Hematopoietic multipotent progenitor cell treated with erythropoietin and hydrocortisone succinate and interleukin-3 and kit ligand, for 8 days (in vitro differentiated cells): ENCODE results near the gene FASTK.

Experiments
- DNase-seq: peaks from one replicate; pipeline ENCODE4 v3.0.0-alpha.2; 2015

FASTK gene

DNA sequence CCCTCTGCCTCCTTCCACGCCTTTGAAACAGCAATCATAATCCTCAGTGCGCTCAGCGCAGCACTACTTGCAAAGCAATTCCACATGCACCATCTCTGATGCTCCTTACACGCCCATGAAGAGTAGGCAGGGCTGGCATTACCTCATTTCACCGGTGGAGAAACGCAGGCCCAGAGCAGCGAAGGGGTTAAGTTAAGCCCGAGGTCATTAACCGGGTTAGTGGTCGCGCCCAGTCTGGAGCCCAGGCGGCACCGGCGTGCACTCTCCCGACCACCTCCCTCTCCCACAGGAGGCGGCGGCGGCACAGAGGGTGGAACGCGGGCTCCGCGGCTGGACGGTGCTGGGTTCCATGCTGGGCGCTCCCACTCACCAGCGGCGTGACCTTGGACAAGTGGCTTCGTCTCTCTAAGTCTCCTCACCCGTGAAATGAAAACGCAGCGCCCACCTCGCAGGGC, 515 bp downstream of the FASTK start:
- DNase-seq = peak; percentile 45

DNA sequence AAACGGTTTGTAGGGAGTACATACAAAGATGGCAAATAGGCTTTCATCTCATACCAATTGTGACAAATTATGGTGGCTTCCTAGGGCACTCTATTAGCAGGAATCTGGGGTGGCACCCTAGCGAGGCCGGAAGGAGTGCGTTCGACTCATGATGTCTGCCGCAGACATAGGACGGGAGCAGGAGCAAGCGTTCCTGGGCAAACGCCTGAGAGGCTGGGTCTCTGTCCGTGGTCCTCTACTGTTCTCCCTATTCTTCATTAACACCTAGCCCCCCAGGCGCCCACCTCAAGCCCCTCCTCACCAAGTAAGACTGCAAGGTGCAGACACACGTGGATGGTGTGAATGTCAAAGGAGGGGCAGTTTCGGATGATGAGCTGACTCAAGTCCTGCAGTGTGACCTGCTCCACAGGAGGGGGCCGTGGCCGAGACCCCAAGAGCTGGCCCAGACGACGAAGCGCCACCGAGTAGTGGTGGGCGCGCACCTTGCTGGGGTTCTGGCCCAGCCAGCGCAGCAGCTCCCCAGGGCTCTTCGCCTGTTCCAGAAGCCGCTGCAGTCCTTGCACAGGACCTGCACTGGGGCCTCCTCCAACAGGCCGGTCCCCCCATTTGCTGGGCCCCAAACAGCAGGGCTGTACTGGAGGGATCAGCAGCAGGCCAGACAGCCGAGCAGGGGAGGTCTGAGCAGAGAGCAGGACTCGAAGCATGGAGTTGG, 1.3 kb downstream of the FASTK start:
- no peak for DNase-seq

DNA sequence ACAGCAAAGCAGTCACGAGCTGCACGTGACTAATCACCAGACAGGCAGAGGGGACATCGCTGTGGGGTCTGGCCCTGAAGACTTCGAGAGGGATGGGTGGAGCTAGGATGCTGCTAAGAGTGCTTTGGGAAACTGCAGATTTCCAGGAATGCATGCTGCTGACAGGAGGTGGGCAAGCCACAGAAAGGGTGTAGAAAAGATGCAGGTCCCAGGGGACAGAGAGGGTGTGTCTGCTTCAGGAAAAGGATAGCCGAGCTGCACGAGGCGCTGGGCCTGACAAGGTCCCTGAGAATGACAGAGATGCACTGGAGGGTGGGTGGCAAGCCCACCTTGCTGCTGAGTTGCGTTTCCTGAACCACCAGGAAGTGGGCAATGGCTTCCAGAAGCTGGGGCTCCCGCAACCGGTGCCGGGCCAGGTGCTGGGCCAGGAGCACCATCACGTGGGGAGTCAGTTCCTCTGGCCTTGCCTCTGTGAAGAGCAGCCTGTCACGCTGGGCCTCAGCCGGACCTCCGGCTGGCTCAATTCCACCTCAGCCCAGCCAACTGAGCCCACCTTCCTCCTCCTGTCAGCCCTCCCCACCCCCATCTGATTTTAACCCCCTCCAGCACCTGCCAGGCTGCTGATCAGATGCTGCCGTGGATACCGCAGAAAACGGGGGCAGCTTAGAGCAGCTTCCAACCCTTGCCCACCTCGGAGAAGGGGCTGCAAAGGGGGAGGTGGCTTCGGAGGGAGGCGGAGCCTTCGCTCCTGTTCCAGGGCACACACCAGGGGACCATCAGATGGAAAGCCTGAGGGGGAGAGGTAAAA, 2.2 kb downstream of the FASTK start:
- DNase-seq = no peak

DNA sequence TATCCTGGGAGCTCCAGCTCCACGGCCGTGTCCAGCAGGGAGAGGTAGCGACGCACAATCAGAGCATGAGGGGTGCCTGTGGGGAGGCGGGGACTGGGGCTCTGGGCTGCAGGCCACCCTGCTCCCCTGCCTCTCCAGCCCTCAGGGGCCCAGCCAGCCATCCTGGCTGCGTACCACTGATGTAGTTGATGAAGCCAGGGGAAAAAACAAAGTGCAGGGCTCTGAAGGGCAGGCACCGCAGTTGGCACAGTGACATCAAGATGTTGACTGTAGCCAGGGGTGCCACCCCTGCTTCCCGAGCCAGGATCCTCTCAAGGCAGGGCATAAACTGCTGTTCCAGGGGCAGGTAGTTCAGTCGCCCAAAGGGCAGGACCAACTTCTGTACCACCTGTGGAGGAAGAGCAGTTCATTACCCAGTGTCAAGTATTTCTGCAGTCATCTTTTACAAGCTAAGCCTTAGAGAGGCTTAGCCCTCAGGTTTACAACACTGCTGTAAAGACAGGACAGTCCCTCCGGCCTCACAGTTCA, 2.8 kb downstream of the FASTK start:
- no peak for DNase-seq

DNA sequence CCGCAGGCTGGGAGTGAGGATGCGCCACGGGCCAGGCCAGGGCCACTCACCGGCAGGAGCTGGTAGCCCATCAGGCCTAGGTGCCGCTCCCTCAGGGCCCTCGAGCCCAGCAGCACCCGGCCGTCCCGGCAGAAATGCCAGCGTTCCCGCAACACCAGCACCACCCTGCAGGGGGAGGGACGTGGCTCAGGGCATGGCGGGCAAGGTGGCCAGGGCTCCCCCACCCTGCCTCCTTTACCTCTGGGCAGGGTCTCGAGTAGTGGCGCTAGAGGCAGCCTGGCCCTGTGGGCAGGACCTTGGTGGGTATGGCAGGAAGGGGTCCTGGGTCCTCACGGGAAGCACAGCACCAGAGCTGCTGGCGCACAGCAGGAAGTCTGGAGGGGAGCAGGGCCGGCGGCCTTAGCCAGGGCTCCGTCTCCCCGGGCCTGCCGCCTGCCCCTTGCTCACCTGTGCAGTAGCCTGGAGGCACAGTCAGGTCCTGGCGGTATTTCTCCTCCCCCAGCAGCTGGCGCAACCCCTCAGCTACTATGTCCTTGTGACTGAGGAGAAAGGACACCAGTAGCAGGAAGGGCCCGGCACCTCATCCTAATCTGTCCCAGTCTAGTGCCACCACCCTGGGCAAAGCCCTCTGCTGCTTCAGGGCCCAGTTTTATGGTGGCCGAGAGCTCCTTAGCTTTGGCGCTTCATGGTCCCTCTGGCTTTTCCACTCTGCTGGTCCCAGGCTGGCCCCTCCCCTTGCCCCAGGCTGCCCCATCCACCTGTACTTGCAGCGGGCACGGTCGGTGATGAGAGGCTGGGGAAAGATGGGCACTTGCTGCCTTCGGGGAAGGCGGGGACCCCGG, 3.5 kb downstream of the FASTK start:
- DNase-seq = no peak

GRCh38 chr7:151075978-151076426, 4.6 kb downstream of the FASTK start:
- DNase-seq = no peak

GRCh38 chr7:151075662-151075971, 5.0 kb downstream of the FASTK start:
- no peak for DNase-seq

- DNase-seq = no peak
Measured at GRCh38 chr7:151074817-151075661, 5.6 kb downstream of the FASTK start.

DNA sequence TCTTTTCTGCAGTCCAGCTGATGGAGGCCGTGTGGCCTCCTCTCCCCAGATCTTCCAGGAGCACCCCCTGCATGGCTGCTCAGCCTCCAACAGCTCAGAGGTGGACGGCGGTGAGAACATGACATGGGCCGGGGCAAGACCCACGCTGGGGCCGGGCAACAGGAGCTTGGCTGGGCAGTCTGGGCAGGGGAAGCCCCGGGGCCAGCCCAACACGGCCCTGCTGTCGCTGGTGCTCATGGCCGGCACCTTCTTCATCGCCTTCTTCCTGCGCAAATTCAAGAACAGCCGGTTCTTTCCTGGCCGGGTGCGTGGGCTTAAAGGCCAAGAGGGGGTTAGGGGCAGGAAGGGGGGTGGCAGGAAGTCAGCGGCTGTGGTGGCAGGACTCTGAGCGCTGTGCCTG, 6.6 kb downstream of the FASTK start:
- DNase-seq = no peak

DNA sequence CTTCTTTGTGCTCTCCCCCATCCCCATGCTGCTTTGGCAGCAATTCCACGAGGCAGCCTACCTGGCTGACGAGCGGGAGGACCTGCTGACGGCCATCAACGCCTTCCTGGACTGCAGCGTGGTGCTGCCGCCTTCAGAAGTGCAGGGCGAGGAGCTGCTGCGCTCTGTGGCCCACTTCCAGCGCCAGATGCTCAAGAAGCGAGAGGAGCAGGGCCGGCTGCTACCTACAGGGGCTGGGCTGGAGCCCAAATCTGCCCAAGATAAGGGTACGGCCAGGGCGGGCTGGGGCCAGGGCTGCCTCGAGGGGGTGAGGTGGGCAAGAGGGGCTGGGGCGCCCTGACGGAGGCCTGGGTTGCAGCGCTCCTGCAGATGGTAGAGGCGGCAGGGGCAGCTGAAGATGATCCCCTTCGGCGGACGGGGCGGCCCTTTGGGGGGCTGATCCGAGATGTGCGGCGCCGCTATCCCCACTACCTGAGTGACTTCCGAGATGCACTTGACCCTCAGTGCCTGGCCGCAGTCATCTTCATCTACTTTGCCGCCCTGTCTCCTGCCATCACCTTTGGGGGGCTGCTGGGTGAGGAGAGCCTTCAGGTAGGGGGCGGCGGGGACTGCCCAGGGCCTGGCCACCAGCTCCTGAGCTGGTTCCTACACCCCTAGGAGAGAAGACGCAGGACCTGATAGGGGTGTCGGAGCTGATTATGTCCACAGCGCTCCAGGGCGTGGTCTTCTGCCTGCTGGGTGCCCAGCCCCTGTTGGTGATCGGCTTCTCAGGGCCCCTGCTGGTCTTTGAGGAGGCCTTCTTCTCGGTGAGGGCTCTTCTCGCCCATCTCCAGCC, 9.4 kb downstream of the FASTK start:
- no peak for DNase-seq

- DNase-seq = no peak
Measured at GRCh38 chr7:151070574-151070960, 10.0 kb downstream of the FASTK start.

- DNase-seq = no peak
Measured at GRCh38 chr7:151069841-151070573, 10.6 kb downstream of the FASTK start.

DNA sequence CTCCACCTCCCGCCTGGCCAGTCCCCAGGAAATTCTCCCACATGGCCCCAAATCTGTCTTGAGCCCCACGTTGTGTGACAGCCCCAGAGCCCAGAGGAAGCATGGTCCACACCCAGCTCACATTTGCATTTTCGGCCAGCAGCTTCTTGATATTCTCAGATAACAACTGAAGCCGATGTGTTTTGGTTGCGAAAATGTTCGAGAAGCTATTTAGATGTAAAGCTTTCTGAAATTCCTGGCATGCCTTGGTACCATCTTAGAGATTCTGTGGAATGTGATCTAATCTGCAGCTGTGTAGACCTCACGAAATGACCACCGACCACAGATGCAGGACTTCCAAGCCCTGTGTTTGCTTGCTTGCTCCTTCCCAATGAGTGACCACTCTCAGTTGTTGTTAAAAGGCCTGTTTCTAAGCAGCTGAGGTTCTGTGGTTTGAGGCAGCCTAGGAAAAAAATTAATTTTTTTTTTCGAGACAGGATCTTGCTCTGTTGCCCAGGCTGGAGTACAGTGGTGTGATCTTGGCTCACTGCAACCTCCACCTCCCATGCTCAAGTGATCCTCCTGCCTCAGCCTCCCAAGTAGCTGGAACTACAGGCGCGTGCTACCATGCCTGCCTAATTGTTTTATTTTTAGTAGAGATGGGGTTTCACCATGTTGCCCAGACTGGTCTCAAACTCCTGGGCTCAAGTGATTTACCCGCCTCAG, 12.4 kb downstream of the FASTK start:
- DNase-seq = no peak

DNA sequence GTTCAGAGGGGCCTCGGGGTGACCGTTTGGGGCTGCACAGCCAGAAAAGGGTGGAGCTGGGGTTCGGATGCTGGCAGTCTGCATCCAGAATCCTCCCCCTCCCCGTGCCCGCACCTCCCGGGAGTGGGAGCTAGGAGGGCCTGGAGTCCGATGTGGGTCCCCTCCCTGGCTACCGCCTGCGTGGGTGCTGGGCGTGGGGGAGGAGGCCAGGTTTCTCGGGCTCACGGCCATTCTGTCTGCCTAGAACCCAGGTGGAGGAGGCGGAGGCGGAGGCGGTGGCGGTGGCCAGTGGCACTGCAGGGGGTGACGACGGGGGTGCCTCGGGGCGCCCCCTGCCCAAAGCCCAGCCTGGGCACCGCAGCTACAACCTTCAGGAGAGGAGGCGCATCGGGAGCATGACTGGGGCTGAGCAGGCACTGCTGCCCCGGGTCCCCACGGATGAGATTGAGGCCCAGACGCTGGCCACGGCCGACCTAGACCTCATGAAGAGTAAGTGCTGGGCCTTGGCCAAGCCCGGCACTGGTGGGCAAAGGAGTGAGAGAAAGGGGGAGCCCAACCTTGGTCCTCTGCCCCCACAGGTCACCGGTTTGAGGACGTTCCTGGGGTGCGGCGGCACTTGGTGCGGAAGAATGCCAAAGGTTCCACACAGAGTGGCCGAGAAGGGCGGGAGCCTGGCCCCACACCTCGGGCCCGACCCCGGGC, 14.2 kb downstream of the FASTK start:
- DNase-seq = no peak

DNA sequence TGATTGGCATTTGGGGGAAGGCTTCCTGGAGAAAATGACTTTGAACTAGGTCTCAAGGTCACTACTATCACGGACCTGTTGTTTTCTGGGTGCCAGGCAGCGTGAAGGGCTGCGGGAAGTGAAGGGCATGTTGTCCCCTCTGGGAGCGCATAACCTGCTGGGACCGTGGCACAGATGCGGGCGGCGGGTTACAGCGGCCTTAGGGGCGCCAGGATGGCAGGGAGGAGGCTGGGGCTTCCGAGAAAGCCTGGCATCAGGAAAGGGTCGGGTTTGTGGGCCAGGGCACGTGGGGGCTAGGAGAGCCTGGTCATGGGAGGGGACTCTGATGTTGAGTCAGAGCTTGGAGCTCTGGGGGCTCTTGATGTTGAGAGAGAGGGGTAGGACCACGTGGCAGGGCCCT, 15.1 kb downstream of the FASTK start:
- no peak for DNase-seq

DNA sequence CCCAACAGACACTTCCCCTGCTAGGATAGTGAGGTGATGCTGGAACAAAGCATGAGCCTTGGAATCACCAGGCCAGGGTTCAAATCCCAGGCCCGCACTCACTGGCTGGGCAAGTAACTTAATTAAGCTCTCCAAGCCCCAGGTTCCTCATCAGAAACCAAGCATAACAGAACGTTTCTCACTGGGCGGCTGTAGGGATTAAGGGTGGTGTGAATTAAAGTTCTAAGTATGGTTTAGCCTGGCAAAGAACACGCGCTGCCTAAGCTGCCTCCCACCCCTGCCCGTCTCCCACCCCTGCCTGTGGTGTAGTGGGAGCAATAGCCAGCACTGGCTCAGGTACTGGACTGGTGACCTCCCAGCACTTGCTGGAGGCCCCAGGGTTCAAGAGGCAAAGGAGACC, 15.6 kb downstream of the FASTK start:
- DNase-seq = no peak

DNA sequence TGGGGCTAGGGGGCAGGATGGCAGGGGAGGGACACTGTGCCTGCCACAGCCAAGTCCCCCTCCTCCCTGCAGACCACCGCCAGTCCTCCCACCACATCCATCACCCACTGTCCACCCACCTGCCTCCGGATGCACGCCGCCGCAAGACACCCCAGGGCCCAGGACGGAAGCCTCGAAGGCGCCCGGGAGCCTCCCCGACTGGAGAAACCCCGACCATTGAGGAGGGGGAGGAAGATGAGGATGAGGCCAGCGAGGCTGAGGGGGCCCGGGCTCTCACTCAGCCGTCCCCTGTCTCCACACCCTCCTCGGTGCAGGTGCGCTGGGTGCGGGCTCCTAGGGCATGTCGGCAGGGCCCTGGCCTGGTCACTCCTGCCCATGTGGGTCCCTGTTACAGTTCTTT, 16.2 kb downstream of the FASTK start:
- no peak for DNase-seq

GRCh38 chr7:151063212-151063561, 17.4 kb downstream of the FASTK start:
- DNase-seq = no peak

GRCh38 chr7:151062399-151063211, 18.0 kb downstream of the FASTK start:
- no peak for DNase-seq
